Muscle layer of colon (tissue), 2 donors: ENCODE data around the gene ARFGEF3.

Experiments used
- H3K27ac ChIP-seq: one replicate; pipeline ENCODE4 v1.7.0; 2013; ENCODE audit warnings: low read depth, mild to moderate bottlenecking, low read length, moderate library complexity
- H3K27me3 ChIP-seq, 2 donors: one replicate each; pipeline ENCODE4 v1.7.0; 2013; ENCODE audit warnings: low read length in 2 of 2, mild to moderate bottlenecking in 2 of 2; ENCODE audit not compliant: insufficient read depth in 2 of 2, control insufficient read depth in 1 of 2
- H3K36me3 ChIP-seq: one replicate; pipeline ENCODE4 v1.7.0; 2013; ENCODE audit warnings: mild to moderate bottlenecking, low read length; ENCODE audit not compliant: insufficient read depth
- H3K4me1 ChIP-seq: one replicate; pipeline ENCODE4 v1.7.0; 2013; ENCODE audit warnings: mild to moderate bottlenecking, low read length; ENCODE audit not compliant: insufficient read depth
- H3K4me3 ChIP-seq, 2 donors: one replicate each; pipeline ENCODE4 v1.7.0; 2013; ENCODE audit warnings: low read length in 2 of 2, low read depth in 1 of 2, mild to moderate bottlenecking in 1 of 2, moderate library complexity in 1 of 2
- H3K9ac ChIP-seq: one replicate; pipeline ENCODE4 v1.7.0; 2013; ENCODE audit warnings: low read length
- H3K9me3 ChIP-seq: one replicate; pipeline ENCODE4 v1.7.0; 2013; ENCODE audit warnings: mild to moderate bottlenecking, low read length
- donor health status: abdominal sarcoma.
- donor health status: Adenocarcinoma of cecum.

The ARFGEF3 gene

DNA sequence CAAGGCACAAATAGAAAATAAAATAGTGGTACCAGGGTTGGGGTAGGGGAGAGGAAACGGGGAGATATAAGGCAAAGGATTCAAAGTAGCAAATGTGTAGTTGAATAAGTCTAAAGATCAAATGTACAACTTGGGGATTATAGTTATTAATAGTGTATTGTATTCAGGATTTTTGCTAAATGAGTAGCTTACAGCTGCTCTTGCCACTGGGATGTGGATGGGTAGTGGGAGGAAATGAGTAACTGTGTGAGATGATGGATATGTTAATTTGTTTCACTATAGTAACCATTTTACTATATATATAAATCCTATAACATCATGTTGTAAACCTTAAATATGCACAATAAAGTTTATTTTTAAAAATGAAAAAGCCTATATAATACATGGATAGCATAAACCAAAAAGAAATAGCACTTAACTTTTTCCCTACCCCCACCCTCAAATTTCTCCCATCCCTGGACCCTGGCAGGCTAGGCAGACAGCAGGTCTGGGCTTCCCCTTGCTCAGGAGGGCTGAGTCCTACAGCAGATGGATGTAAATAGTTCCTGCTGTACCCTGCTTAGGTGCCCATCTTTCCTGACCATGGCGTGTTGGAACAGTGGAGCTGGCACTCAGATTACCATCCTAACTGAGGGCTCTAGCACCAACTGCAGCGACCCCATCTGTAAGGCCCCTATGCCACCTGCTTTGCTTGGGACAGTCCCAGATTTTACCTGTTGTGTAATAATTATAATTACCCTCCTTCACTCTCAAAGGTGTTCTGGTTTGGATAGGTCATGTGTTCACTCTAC lies 85.1 kb downstream of the ARFGEF3 start:
- Histone ChIP-seq H3K27me3 (no peaks in the 10 kb centered on the region), H3K36me3 (no peaks in the 10 kb centered on the region), H3K27ac (no peak overlapping the region), H3K9ac (no peak overlapping the region), H3K4me3 (no peak overlapping the region), H3K4me1 (no peaks in the 10 kb centered on the region), H3K9me3 (no peaks in the 10 kb centered on the region)

DNA sequence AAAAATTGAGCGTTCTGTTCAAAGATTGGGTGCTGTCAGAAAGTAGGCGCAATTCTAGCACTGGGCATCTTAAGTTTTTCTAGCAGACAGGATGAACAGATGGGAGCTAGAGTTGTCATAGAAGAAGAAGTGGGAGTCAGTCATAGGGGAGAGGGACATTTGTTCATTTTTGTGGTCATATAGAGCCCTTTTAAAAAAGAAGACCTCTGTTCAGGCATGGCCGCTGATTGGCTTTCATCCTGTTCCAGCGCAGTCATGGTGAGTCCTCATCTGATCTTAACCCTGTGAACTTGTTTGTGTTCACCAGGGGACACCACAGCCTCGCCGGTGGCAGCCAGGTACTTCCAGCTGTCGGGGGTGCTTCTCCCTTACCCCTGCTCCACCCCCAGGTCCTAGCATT lies 86.3 kb downstream of the ARFGEF3 start:
- no peak overlapping the region for H3K4me3 ChIP-seq
- H3K27ac ChIP-seq: no peak overlapping the region
- H3K36me3 ChIP-seq: no peaks in the 10 kb centered on the region
- H3K9ac ChIP-seq: no peak overlapping the region
- H3K9me3 ChIP-seq: no peaks in the 10 kb centered on the region
- no peaks in the 10 kb centered on the region for H3K27me3 ChIP-seq
- H3K4me1 ChIP-seq: no peaks in the 10 kb centered on the region

DNA sequence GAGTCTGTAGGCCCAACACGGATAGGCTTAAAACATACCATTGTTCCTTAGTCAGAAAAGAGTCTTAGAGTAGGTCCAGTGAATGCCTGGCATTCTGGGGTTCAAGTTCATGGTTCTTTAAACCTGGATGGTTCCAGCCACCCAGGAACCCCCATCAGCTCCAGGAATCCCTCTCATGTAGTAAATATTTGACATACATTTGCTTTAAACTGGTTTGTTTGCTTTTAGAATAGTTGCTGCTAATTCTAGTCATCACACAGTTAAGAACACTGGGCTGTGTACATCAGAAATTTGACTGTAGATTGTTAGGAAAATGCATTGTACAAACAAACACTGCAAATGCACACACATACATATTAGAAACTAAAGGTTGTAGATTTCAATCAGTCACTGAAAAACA lies 87.1 kb downstream of the ARFGEF3 start:
- no peaks in the 10 kb centered on the region for H3K27me3 ChIP-seq
- H3K4me3 ChIP-seq: no peak overlapping the region
- no peaks in the 10 kb centered on the region for H3K36me3 ChIP-seq
- H3K4me1 ChIP-seq: no peaks in the 10 kb centered on the region
- no peaks in the 10 kb centered on the region for H3K9me3 ChIP-seq
- H3K9ac ChIP-seq: no peak overlapping the region
- H3K27ac ChIP-seq: no peak overlapping the region

DNA sequence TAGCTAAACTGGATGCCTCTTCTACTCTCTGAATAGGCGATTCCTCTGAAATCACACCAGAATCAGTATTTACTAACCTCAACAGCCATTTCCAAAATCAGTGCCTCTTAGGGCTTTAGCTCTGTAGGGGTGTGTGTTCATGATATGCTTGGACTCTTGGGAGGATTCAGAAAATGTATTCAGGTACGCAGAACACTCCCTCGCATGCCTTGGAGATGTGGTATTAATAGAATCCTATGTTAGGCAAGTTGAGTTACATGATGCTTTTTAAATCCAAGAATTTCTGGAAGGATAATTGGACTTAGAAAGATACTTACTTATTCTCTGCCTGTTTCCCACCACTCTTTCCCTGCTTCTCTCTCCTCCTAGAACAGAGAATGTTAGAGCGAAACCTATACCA lies 88.3 kb downstream of the ARFGEF3 start:
- Histone ChIP-seq H3K27ac (no peak overlapping the region), H3K9me3 (no peaks in the 10 kb centered on the region), H3K4me1 (no peaks in the 10 kb centered on the region), H3K27me3 (no peaks in the 10 kb centered on the region), H3K4me3 (no peak overlapping the region), H3K36me3 (no peaks in the 10 kb centered on the region), H3K9ac (no peak overlapping the region)

DNA sequence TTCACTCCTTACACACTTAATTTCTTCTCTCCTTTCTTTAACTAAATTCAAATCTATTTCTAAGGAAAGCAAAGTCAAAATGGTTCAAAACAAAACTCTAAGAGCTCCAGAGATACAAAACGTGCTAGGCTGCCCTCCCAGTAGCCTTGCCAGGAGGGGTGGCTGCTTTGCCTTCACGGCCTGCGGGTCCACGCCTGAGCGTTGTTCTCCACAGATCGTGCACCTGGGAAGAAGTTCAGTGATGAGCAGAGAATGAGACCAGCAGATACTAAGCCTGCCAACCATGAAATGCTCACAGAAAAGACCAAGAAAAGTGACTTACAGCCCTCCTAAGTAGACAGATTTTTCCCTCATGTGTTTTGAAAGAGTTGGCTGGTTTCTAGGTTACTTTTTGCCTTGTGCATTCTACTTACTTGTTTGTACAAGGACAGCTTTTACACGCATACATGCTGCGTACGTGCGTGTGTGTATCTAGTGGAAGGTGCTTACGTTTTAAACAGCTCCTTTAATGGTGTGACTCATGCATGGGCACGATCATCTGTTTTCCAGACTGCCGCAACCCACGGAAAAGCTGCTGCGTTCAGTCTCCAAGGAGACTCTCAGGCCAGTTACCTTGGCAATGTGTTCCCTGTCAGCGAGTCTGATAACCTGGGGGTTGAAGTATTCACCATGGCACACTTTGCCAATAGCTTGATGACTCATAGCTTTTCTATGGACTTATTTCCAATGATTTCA lies 88.9 kb downstream of the ARFGEF3 start:
- H3K36me3 ChIP-seq: no peaks in the 10 kb centered on the region
- H3K27me3 ChIP-seq: no peaks in the 10 kb centered on the region
- H3K27ac ChIP-seq: no peak overlapping the region
- H3K4me1 ChIP-seq: no peaks in the 10 kb centered on the region
- H3K4me3 ChIP-seq: no peak overlapping the region
- H3K9me3 ChIP-seq: no peaks in the 10 kb centered on the region
- H3K9ac ChIP-seq: no peak overlapping the region

DNA sequence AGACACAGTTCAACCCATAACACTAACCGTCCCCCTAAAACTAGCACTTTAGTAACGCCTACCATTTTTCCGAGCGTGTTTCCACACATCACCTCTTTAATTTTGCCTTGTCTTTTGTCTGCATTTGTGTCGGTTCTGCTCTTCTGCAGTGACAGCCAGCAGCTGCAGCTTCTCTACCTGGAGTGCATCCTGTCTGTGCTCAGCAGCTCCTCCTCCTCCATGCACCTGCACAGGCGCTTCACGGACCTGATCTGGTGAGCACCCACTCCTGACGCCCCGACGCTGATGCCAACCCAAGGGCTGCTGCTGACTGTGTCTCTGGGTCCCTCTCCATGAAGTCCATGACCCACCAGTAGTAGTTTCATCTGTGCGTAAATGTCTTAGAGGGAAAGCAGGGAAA lies 92.0 kb downstream of the ARFGEF3 start:
- no peak overlapping the region for H3K27ac ChIP-seq
- H3K27me3 ChIP-seq: no peaks in the 10 kb centered on the region
- no peak overlapping the region for H3K4me3 ChIP-seq
- no peak overlapping the region for H3K9ac ChIP-seq
- no peaks in the 10 kb centered on the region for H3K9me3 ChIP-seq
- H3K4me1 ChIP-seq: no peaks in the 10 kb centered on the region
- no peaks in the 10 kb centered on the region for H3K36me3 ChIP-seq

DNA sequence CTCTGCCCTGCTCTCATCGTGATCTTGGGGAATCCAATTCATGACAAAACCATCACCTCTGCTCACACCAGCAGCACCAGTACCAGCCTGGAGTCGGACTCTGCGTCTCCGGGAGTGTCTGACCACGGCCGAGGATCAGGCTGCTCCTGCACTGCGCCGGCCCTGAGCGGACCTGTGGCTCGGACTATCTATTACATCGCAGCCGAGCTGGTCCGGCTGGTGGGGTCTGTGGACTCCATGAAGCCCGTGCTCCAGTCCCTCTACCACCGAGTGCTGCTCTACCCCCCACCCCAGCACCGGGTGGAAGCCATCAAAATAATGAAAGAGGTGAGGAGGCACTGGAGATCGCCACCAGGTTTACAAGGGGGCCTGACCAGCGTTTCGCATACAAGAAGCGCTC lies 93.7 kb downstream of the ARFGEF3 start:
- no peaks in the 10 kb centered on the region for H3K27me3 ChIP-seq
- no peaks in the 10 kb centered on the region for H3K4me1 ChIP-seq
- H3K9me3 ChIP-seq: no peaks in the 10 kb centered on the region
- H3K27ac ChIP-seq: no peak overlapping the region
- no peaks in the 10 kb centered on the region for H3K36me3 ChIP-seq
- no peak overlapping the region for H3K4me3 ChIP-seq
- H3K9ac ChIP-seq: no peak overlapping the region

DNA sequence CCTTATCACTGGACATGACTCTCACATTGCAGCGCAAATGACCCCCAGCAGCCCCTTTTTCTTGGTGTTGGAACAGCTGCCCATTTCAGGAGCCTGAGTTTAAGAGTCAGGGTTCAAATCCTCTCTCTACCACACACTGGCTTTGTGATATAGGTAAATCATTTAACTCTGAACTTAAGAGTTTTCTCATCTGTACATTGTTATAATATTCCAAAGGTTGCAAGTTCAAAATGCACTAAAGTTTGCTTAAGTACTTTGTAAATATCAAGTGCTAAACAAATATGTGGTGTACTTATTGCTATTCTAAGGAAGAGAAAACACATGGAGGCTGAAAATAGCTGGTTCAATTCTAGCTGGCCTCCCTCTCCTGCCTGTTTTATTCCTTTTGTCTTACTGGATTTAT lies 95.9 kb downstream of the ARFGEF3 start:
- H3K9ac ChIP-seq: no peak overlapping the region
- H3K27ac ChIP-seq: no peak overlapping the region
- no peaks in the 10 kb centered on the region for H3K4me1 ChIP-seq
- no peaks in the 10 kb centered on the region for H3K36me3 ChIP-seq
- H3K4me3 ChIP-seq: no peak overlapping the region
- no peaks in the 10 kb centered on the region for H3K27me3 ChIP-seq
- no peaks in the 10 kb centered on the region for H3K9me3 ChIP-seq

DNA sequence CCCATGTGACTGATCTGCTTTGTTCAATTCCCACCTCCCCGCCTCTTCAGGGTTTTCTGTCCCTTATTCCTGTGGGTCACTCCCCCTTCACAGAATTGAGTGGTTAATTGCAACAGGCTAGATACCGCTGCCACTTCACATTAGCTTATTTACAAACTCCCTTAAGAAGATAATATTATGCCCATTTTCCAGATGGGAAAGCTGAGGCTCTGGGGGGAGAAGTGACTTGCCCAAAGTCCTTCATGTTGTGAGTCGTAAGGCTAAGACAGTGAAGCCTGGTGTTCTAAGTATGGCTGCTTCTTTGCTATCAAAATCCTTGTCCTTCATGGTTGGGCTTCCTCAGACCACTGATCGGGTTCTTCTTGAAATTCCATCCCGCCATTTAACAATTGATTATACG lies 96.5 kb downstream of the ARFGEF3 start:
- Histone ChIP-seq H3K4me1 (no peaks in the 10 kb centered on the region), H3K27ac (no peak overlapping the region), H3K27me3 (no peaks in the 10 kb centered on the region), H3K36me3 (no peaks in the 10 kb centered on the region), H3K9ac (no peak overlapping the region), H3K4me3 (no peak overlapping the region), H3K9me3 (no peaks in the 10 kb centered on the region)

DNA sequence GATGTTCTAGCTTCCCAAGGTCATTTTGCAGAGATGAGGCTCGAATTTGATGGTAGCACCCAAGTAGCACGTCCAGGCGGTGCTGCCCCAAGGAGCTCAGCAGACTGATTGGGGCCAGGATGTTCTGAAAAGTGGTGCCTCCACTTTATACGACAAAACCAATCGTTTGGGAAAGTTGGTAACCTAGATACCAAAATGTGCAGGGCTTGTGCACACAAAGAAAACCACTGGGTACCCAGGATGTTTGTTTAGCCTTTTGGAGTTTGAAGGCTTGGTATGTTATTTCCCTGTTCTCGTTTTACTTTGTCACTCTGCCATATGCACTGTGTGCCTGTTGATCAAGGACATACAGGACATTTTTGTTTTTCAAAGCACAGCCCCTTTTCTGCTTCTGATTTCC lies 97.3 kb downstream of the ARFGEF3 start:
- Histone ChIP-seq H3K36me3 (no peaks in the 10 kb centered on the region), H3K4me1 (no peaks in the 10 kb centered on the region), H3K27ac (no peak overlapping the region), H3K27me3 (no peaks in the 10 kb centered on the region), H3K9me3 (no peaks in the 10 kb centered on the region), H3K4me3 (no peak overlapping the region), H3K9ac (no peak overlapping the region)

DNA sequence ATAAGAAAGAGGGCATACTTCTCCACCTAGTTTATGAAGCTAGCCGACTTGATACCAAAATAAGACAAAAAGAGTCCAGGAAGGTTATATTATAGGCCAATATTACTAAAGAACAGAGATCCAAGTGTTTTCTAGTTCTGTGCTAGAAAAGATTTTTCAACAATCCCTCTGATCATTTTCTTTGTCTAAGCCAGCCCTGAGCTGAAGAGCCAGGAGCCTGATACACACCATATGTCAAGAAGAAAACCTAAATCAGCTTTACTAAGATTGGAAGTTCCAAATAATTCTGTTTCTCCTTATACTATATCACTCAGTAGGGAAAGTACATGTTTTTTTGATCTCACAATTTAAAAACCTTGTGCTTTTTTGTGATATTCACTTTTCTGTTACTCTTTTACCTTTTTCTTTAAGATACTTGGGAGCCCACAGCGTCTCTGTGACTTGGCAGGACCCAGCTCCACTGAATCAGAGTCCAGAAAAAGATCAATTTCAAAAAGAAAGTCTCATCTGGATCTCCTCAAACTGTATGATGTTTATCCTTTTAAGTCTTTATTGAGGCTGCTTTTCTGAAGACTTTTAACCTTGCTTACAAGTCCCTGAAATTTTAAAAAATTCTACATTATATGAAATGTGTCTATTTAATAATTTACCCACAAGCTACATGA lies 99.5 kb downstream of the ARFGEF3 start:
- Histone ChIP-seq H3K4me1 (no peaks in the 10 kb centered on the region), H3K27me3 (no peaks in the 10 kb centered on the region), H3K36me3 (no peaks in the 10 kb centered on the region), H3K9ac (no peak overlapping the region), H3K4me3 (no peak overlapping the region), H3K9me3 (no peaks in the 10 kb centered on the region), H3K27ac (no peak overlapping the region)
